Fibroblast of mammary gland (primary cell): ENCODE data around the gene GLT1D1.

ENCODE experiments used
- DNase-seq: peaks from one replicate; pipeline ENCODE4 v3.0.0-alpha.2; 2010; ENCODE audit warnings: low read depth
- H3K4me3 ChIP-seq: 2 replicates; pipeline ENCODE4 v1.5.1; 2011; ENCODE audit warnings: low read depth, mild to moderate bottlenecking, low read length, moderate library complexity; ENCODE audit not compliant: control insufficient read depth
- TF ChIP-seq, protein P1 (sequence below): conservative IDR thresholded peaks from 2 replicates; pipeline ENCODE4 v1.5.1; 2011; ENCODE audit warnings: low read depth, low read length, inconsistent platforms; ENCODE audit not compliant: control insufficient read depth, insufficient read depth

The GLT1D1 gene

GRCh38 chr12:128911861-128912260 lies 58.6 kb downstream of the GLT1D1 start:
- TF ChIP-seq, protein P1, sequence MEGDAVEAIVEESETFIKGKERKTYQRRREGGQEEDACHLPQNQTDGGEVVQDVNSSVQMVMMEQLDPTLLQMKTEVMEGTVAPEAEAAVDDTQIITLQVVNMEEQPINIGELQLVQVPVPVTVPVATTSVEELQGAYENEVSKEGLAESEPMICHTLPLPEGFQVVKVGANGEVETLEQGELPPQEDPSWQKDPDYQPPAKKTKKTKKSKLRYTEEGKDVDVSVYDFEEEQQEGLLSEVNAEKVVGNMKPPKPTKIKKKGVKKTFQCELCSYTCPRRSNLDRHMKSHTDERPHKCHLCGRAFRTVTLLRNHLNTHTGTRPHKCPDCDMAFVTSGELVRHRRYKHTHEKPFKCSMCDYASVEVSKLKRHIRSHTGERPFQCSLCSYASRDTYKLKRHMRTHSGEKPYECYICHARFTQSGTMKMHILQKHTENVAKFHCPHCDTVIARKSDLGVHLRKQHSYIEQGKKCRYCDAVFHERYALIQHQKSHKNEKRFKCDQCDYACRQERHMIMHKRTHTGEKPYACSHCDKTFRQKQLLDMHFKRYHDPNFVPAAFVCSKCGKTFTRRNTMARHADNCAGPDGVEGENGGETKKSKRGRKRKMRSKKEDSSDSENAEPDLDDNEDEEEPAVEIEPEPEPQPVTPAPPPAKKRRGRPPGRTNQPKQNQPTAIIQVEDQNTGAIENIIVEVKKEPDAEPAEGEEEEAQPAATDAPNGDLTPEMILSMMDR = no peak
- DNase-seq = no peak
- H3K4me3 ChIP-seq = no peak overlapping the region

DNA sequence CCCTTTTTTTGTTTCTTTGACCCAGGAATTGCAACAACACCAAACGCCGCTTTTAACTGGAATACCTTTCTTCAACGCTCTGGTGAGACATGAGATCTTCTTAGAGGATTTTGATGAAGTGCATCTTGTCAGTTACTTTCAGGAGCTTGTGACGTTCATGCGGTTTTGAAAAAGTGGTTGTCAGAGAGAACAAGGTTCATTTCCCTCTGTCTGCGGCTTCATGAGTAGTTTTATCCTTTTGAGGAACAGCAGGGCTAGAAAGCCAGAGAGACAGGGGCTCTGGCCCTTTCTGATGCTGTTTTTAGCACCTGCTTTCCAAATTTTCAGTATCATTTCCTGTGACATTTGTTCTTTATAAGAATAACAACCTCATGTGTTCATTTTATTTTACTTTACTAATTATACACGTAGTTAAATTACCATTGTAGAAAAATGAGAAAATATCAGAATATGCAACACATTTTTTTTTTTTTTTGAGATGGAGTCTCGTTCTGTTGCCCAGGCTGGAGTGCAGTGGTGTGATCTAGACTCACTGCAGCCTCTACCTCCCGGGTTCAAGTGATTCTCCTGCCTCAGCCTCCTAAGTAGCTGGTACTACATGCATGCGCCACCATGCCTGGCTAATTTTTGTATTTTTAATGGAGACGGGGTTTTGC lies 61.8 kb downstream of the GLT1D1 start:
- DNase-seq = no peak
- no peak overlapping the region for H3K4me3 ChIP-seq
- TF ChIP-seq, protein P1 = no peak

- H3K4me3 ChIP-seq = no peak overlapping the region
- TF ChIP-seq, protein P1 = no peak
- DNase-seq = no peak
Observed at GRCh38 chr12:128916425-128916824, 63.1 kb downstream of the GLT1D1 start.

DNA sequence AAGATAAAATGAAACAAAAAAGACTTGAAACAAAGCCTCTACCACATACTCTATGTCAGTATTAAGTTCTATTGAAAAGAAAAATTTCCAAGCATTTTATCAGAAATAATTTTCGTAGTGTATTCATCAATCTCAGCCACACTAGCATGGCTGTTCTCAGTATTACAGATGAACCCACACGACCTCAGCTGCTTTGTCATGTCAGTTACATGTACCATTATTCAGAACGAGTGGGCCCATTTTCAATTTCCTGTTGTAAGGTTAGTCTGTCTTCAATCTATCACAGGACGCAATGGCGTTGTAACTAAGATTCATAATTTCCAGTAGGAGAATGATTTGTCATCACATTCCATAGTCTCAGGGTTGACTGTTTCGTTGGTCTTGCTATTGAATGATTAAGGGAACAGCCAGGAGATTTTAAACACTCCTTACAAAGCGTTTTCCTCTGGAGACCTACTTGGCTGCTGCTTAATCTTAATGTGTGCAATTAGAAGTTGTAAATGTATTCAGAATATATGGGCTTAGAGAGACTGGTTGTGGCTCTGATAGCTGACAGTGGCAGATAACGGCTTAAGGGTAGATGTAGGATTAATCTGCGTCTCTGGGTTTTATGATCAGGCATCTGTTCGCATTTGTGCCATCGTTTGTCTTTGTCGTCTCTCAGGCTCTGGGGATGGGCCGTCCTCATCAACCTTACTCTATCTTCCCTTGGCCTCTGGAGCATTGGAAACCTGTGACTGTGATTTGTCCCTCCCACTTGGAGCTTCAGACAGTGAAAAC lies 65.4 kb downstream of the GLT1D1 start:
- DNase-seq = no peak
- TF ChIP-seq, protein P1 = no peak
- H3K4me3 ChIP-seq = no peak overlapping the region

GRCh38 chr12:128920468-128920867 lies 67.2 kb downstream of the GLT1D1 start:
- TF ChIP-seq, protein P1 = no peak
- H3K4me3 ChIP-seq = no peak overlapping the region
- peak; percentile 41 for DNase-seq

GRCh38 chr12:128928361-128928760 lies 75.1 kb downstream of the GLT1D1 start:
- no peak overlapping the region for H3K4me3 ChIP-seq
- DNase-seq = no peak
- TF ChIP-seq, protein P1 = no peak
